Skin of body (tissue), 2 donors: ENCODE data around the gene RNGTT. TPM values are rescaled to one million over a fixed set of nuclear protein-coding genes. Genes with fewer than 3 reads are reported as not detected.
"Not testable (repeated sequence)": the region's sequence is repeated elsewhere in the genome, so short reads cannot be mapped to it uniquely, and the experiment has no call there.

Source experiments
- DNase-seq: peaks from one replicate; lab custom pipeline; 2025; lab: John Stamatoyannopoulos, UW
- total RNA-seq: library from RNA; depleted of rRNA; stranded (reverse); fragments of >200 nt; gene quantifications from one replicate; pipeline ENCODE4 v1.2.3, GENCODE V29; 2014

RNGTT gene
- total RNA-seq, 1 donor from 2014 or later: 21.4 TPM

GRCh38 chr6:88867841-88868731 is 95.3 kb downstream of the RNGTT start:
- DNase-seq: no peak

GRCh38 chr6:88866856-88867255 is 96.6 kb downstream of the RNGTT start:
- DNase-seq: no peak

GRCh38 chr6:88865275-88865674 is 98.1 kb downstream of the RNGTT start:
- no peak for DNase-seq

- DNase-seq: no peak
These were observed 98.9 kb downstream of the RNGTT start for GRCh38 chr6:88864359-88865054.

GRCh38 chr6:88860310-88860709 is 103.1 kb downstream of the RNGTT start:
- no peak for DNase-seq

GRCh38 chr6:88858455-88858854 is 105.0 kb downstream of the RNGTT start:
- DNase-seq: no peak

- DNase-seq: no peak
These were observed 106.9 kb downstream of the RNGTT start for GRCh38 chr6:88856566-88856965.

GRCh38 chr6:88855541-88856147 is 107.8 kb downstream of the RNGTT start:
- DNase-seq: no peak

- DNase-seq: no peak
These were observed 110.6 kb downstream of the RNGTT start for GRCh38 chr6:88852775-88853174.

GRCh38 chr6:88852000-88852399 is 111.4 kb downstream of the RNGTT start:
- no peak for DNase-seq

- no peak for DNase-seq
These were observed 114.5 kb downstream of the RNGTT start for GRCh38 chr6:88848870-88849269.

GRCh38 chr6:88843040-88843439 is 120.4 kb downstream of the RNGTT start:
- peak; percentile 7 for DNase-seq

- DNase-seq: no peak
These were observed 121.1 kb downstream of the RNGTT start for GRCh38 chr6:88842320-88842719.

GRCh38 chr6:88840796-88841539 is 122.5 kb downstream of the RNGTT start:
- no peak for DNase-seq

GRCh38 chr6:88840289-88840688 is 123.1 kb downstream of the RNGTT start:
- no peak for DNase-seq

GRCh38 chr6:88839280-88839679 is 124.1 kb downstream of the RNGTT start:
- DNase-seq: no peak

- DNase-seq: no peak
These were observed 128.2 kb downstream of the RNGTT start for GRCh38 chr6:88835210-88835609.

GRCh38 chr6:88833071-88833470 is 130.3 kb downstream of the RNGTT start:
- DNase-seq: not testable (repeated sequence)

- DNase-seq: not testable (repeated sequence)
These were observed 135.8 kb downstream of the RNGTT start for GRCh38 chr6:88827599-88827998.

GRCh38 chr6:88825856-88826255 is 137.6 kb downstream of the RNGTT start:
- DNase-seq: no peak

GRCh38 chr6:88823998-88824397 is 139.4 kb downstream of the RNGTT start:
- DNase-seq: no peak

- DNase-seq: no peak
These were observed 147.9 kb downstream of the RNGTT start for GRCh38 chr6:88815491-88815890.
